Testis (tissue), 2 donors: ENCODE results near the gene DLG2.

Source experiments
- CTCF ChIP-seq, 3 experiments: fragments of 450-650 bp in 2 of 3; fragments of 200-600 bp in 1 of 3; sonication (generic) in 1 of 3; IDR thresholded peaks; one replicate each; pipeline ENCODE4 v1.5.1; 2016 to 2019; ENCODE audit warnings: antibody characterized with exemption in 3 of 3, mild to moderate bottlenecking in 2 of 3, moderate library complexity in 1 of 3
- POLR2A ChIP-seq: fragments of 450-650 bp; IDR thresholded peaks from one replicate; pipeline ENCODE4 v1.6.1; 2017; ENCODE audit warnings: antibody characterized with exemption, mild to moderate bottlenecking, moderate library complexity

- TF ChIP-seq CTCF (IDR thresholded peaks at IDR 0.05) (no peak), POLR2A (no peak)
Observed at GRCh38 chr11:85301895-85302678, 325.1 kb downstream of the DLG2 start.
